GM21360 (cell line): ENCODE measurements around the gene NPM1.

Experiments used
- ATAC-seq: cut with Tn5 transposase; IDR thresholded peaks from one replicate; pipeline ENCODE4 v1.9.1; 2021; ENCODE audit warnings: mild to moderate bottlenecking, moderate library complexity; ENCODE audit not compliant: unreplicated experiment

Gene NPM1

DNA sequence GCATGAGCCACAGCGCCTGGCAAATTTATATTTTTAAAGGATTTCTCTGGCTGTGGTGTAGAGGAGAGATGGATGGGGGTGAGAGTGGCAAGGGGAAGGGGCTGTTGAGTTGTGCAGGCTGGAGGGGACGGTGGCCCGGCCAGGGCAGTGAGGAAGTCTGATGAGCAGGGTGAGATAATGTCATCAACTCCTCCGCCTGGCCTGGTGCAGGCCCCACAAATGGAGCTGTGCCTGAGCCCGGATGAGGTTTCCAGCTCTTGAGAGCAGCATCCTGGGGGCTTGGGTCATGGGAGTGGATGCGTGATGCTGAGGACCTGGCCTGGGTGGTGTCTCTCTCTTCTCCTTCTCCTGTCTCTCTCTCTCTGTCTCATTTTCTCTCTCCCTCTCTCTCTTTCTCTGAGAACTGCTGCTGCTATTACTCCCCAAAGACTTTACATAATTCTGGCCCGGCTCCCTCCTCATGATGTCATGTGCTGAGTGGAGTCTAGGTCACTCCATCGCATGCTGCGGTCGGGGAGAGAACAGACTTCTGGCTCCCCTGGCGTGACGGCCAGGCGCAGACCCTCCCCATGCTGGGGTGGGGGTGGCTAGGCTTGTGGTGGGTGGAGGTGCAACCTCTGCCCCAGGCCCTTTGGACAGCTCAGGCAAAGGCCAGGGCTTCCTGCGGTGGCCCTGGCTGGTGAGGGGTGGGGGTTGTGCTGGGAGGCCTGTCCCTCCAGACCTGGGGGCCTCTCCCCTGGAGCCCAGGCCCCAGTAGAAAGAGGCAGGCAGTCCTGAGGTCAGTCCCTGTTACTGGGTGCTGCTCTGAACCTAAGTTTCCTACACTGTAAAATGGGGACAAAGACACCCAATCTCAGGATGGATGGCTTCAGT lies 58.2 kb downstream of the NPM1 start:
- ATAC-seq, result no peak

DNA sequence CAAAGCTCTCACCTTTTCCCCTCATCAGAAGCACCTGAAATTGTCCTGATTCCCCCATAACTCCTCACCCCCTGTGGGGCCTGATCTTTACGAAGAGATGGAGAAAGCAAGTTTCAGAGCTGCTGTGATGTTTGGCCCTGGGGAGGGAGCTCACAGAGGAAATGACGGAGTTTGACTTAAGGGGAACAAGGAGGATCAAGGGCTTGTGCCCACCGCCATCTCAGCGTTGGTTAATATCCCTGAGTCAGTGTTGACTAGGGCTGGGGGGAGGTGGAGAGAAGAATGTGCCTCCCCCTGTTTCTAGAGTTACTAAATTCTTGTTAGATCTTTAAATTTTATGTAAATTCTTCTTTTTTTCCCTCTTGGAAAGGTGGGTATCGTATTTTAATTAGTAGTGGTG lies 59.6 kb downstream of the NPM1 start:
- no peak for ATAC-seq

DNA sequence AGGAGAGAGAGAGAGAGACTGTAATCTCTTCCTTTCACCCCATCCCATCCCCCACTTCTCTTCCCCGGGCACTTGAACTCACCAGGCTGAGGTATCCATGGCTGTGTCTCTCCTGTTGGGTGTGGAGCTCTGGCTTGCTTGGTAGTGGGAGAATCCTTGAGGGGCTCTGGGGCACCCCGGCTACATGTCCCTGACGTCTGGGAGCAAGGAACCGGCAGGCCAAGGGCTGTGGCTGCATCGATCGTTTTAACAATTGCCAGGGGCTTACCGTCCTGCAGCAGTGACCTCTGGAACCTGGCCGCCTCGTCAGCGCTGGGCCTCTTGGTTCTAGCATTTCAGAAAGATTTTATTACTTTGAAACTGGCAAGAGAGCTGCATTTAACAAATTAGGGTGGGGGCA lies 61.8 kb downstream of the NPM1 start:
- no peak for ATAC-seq

DNA sequence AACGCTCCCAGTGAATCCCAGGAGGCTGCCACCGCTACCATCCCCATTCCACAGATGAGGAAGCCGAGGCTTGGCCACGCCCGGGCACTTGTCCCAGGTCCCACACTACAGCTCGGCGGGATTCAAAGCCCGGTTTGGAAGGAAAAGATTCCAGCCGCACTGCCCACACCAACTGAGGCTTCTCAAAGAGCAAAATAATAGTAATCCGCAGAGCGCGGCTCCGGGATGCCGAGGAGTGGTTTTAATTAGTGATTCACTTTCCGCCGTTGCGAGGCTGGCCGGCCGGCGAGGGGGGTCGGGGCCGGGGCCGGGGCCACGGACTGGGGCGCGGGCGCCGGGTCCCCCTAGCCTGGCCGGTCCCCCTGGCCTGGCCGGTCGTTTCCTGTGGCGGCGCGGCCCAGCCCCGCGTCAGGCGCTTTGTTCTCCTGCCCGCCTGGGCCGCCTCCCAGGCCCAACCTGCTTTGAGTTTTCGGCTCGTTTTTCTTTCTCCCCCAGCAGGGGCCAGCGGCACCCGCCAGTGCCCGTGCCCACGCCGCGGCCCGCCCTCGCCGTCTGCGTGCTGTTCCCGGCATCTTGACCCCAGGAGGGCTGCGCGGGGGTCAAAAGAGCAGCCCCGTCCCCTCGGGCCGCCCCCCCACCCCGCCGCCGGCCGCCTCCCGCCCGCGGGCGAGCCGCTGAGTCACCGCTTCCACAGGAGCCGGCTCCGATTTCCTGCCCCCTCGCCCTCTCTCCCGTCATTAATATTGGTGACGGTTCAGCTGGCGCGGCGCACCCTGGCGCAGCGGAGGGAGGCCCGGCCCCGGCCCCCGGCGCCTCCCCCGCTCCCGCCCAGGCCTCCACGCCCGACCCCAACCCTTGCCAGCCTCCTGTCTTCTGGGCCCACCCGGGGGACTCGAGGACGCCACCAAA lies 63.0 kb downstream of the NPM1 start:
- no peak for ATAC-seq

DNA sequence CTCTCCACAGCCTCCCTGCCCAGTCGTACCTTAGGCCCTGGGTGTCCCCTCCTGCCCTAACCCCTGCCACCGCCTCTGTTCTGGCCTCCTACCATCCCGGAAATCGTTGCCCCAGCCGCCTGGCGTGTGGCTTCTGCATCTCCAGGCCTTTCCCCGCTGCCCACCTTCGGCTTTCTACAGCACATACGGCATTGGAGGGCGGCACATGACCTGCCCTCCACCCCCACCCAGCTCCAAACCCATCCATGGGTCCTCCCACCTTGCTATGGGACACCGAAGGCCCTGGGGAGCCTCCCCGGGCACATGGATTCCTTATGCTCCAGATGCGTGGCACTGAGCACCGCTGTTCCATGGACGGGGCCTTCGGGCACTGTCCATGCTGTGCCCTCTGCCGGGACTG lies 63.8 kb downstream of the NPM1 start:
- ATAC-seq, result no peak

DNA sequence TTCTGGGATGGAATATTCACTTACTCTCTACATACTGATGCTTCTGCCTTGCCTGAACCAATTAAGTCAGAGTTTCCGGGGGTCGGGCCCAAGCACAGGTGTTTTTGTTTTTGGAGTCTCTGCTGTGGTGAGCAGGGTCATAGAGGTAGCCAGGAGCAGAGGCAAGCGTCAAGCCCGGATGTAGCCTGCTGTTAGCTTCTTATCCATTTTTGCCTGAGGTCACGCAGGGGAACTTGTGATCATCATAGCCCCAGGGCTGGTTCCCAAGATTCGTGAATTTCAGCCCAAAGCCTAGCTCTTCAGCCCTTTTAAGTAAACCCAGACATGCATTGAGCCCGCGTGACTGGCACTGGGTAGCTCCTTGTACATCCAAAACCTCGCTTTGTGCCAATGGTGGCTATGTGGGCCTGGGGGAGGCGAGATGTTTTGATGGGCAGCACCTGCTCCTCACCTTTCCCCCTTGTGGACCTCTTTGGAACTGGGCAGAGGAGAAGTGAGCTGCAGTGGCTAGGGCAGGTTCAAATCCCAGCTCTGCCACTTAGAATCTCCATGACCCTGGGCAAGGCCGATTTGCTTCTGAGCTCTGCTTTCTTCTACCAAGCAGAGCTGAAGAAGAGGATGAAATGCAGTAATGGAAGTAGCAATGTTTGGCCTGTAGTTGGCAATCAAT lies 65.5 kb downstream of the NPM1 start:
- no peak for ATAC-seq

DNA sequence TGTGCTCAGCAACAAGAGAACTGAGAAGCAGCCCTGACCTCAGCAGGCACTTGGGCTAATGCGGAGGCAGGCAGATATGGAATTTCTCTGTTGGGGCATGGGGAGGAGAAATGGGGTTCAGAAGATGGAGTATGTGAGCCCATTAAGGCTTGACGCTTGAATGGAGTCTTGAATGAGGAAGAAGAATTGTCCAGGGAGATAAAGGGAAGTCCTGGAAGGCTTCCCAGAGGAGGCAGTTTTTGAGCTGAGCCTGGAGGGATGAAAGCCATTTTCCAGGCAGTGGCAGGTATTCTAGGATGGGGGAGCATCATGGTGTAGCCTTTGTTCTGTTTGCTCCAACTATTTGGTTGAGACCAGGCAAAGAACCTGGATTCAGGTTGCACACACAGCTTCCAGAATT lies 66.3 kb downstream of the NPM1 start:
- no peak for ATAC-seq

DNA sequence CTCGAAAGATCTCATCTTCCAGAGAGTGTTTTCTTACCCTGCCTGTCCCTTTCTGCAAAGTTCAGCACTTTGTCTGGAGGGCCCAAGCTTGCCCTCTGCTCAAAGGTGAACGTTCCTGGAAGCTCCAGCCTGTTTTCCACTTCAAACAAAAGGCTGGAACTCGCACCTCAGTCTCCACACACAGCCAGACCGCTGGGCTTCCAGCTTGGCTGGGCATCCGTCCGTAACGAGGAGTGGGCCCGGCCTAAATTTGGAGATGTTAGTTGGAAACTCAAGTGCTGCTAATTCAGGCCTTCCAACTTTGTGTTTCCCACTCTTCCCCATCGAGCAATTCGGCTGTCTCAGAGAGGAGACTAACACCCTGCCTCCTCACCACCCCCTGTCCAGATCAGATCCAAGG lies 66.9 kb downstream of the NPM1 start:
- ATAC-seq, result no peak

DNA sequence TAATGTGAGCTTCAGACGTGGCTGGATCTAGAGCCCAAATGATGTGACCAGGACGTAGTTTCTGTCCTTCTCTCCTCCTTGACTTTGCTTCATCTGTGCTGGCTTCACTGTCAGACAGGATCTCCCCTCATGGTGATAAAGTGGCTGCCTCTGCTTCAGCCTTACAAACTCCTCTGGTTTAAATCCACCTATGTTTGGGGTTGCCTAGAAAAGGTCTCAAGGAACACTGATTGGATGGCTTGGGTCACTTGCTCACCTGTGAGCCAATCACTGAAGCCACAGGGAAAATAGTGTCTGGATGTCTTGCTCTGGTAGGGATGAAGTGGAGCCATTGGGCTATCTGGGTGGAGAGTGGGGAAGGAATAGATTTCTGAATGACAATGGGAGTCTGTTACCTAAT lies 67.9 kb downstream of the NPM1 start:
- ATAC-seq, result no peak

DNA sequence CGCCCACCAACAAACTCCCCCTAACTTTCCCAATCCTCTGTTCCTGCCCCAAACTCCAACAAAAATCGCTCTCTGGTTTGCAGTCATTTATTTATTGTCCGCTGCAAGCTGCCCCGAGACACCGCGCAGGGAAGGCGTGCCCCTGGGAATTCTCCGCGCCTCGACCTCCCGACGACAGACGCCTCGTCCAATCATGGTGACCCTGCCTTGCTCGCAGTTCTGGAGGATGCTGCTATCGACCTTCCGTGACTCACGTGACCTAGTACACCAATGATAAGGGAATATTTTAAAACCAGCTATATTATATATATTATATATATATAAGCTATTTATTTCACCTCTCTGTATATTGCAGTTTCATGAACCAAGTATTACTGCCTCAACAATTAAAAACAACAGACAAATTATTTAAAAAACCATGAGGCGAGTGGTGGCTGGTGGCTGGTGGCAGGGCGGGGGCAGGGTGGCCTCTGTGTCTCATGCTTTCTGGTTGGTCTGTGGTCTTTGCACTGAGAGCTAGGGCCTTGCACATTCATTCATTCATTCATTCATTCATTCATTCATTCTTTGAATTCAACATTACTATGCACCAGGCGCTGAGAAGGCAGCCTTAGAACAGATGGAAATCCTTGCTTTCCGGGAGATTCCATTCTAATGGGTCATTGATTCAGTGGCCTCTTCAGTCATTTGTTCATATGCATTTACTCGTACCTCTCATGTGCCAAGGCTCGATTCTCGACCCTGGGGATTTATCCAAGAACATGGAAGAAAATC lies 69.7 kb downstream of the NPM1 start:
- ATAC-seq, result no peak

DNA sequence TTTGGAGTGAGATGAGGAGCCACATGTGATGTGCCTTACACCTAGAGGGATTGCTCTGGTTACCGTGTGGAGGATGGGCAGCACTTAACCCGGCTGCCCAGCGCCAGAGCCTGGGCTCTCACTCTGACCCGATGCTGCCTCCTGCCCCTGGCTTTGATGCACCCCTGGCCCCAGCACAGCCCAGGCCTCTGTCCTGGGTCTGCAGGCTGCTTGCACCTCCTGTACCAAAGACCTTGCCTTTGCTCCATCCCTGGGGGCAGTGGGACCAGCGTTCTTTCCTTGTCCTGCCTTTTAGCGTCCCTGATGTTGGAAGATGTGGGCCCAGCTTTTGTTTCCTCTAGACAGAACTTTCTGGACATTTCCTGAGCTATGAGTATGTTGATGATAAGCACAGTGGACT lies 72.2 kb downstream of the NPM1 start:
- ATAC-seq, result no peak
